HAP-1 (cell line): ENCODE measurements around the gene WNT2B.

ENCODE experiments used
- DNase-seq, 2 experiments: peaks; one replicate each; pipeline ENCODE4 v3.0.0-alpha.2; 2016 to 2020; ENCODE audit warnings: low spot score in 2 of 2
- H3K27me3 ChIP-seq: fragments of 250-450 bp; sonication (Bioruptor Pico); 2 replicates; pipeline ENCODE4 v1.5.1; 2020; ENCODE audit warnings: low read depth, mild to moderate bottlenecking, moderate library complexity
- H3K36me3 ChIP-seq: fragments of 250-450 bp; sonication (Bioruptor Pico); replicated peaks from 2 replicates; pipeline ENCODE4 v1.5.1; 2020; ENCODE audit warnings: mild to moderate bottlenecking
- H3K4me1 ChIP-seq: fragments of 250-450 bp; sonication (Bioruptor Pico); 2 replicates; pipeline ENCODE4 v1.5.1; 2020; ENCODE audit warnings: mild to moderate bottlenecking
- H3K4me3 ChIP-seq: fragments of 250-450 bp; sonication (Bioruptor Pico); 2 replicates; pipeline ENCODE4 v1.5.1; 2020; ENCODE audit warnings: mild to moderate bottlenecking, moderate library complexity
- H3K9me3 ChIP-seq: fragments of 250-450 bp; sonication (Bioruptor Pico); 2 replicates; pipeline ENCODE4 v1.5.1; 2020; ENCODE audit warnings: mild to moderate bottlenecking, moderate library complexity
- in situ Hi-C: fragments of 300-500 bp; cut with MboI; formaldehyde crosslinking; loops from 3 replicates; pipeline ENCODE4 v1.14.3; 2020; ENCODE audit warnings: low sequenced_read_pairs, inconsistent platforms, mixed read lengths

Gene WNT2B

DNA sequence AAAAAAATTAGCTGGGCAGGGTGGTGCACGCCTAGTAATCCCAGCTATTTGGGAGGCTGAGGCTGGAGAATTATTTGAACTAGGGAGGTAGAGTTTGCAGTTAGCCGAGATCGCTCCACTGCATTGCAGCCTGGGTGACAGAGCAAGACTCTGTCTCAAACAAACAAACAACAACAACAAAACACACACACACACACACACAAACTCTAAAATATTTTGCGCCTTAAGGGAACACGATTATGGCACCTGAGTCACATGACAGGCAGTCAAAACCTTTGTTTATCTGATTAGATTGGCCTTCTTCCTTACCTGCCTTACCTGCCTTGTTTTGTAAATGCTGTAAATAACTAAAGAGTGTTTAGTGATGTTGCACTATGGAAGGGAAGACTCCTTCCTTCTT, 20.6 kb upstream of the WNT2B start:
- no peaks in the 10 kb centered on the region; the same call in 1 of the 2 replicates for H3K27me3 ChIP-seq
- H3K4me1 ChIP-seq, result peaks cover 9% of the 10 kb centered on the region
- in situ Hi-C loops, result no loop called here
- H3K4me3 ChIP-seq, result no peak overlapping the region
- no peak for DNase-seq
- H3K9me3 ChIP-seq, result no peaks in the 10 kb centered on the region
- H3K36me3 ChIP-seq, result no peaks in the 10 kb centered on the region

DNA sequence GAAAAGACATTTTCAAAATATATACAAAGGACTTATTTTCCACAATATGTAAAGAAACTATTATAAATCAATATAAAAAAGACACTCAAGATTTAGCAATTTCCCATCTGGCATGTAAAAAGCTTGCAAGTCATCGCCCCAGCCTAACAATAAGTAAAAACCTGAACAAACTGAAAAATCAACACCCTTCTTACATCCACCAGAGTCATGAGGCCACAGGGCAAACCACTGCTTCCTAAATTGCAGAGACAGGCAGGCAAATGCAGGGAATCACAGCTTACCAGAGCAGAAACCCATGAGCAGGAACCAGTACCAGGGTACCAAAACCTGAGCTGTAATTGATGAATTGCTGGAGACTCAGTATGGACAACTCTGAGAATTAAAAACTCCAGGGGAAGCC, 16.7 kb upstream of the WNT2B start:
- Histone ChIP-seq H3K4me3 (no peak overlapping the region), H3K36me3 (no peaks in the 10 kb centered on the region), H3K27me3 (no peaks in the 10 kb centered on the region; the same call in 1 of the 2 replicates), H3K9me3 (no peaks in the 10 kb centered on the region), H3K4me1 (peaks cover 3% of the 10 kb centered on the region)
- DNase-seq, result no peak
- in situ Hi-C loops, result no loop called here

DNA sequence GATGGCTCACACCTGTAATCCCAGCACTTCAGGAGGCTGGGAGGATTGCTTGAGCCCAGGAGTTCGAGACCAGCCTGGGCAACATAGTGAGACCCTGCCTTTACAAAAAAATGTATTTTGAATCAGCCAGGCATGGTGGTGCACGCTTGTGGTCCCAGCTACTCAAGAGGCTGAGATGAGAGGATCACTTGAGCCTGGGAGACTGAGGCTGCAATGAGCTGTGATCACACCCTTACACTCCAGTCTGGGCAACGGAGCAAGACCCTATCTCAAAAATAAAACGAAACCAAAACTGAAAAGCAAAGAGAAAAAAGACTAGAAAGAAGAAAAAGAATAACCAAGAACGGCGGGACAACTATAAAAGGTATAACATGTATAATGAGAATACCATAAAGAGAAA, 15.4 kb upstream of the WNT2B start:
- H3K27me3 ChIP-seq, result no peaks in the 10 kb centered on the region; the same call in 1 of the 2 replicates
- H3K4me1 ChIP-seq, result no peaks in the 10 kb centered on the region
- H3K36me3 ChIP-seq, result no peaks in the 10 kb centered on the region
- no peak for DNase-seq
- in situ Hi-C loops, result no loop called here
- no peaks in the 10 kb centered on the region for H3K9me3 ChIP-seq
- no peak overlapping the region for H3K4me3 ChIP-seq

GRCh38 chr1:112496290-112496689, 12.5 kb upstream of the WNT2B start:
- Histone ChIP-seq H3K9me3 (no peaks in the 10 kb centered on the region), H3K27me3 (no peaks in the 10 kb centered on the region; the same call in 1 of the 2 replicates), H3K36me3 (no peaks in the 10 kb centered on the region), H3K4me1 (0 out of 2 replicates have a peak, but pooled peaks cover under 1% of the 10 kb centered on the region), H3K4me3 (no peak overlapping the region)
- no peak for DNase-seq
- in situ Hi-C loops, result no loop called here

GRCh38 chr1:112501810-112502641, 6.7 kb upstream of the WNT2B start:
- no peaks in the 10 kb centered on the region for H3K27me3 ChIP-seq
- H3K9me3 ChIP-seq, result no peaks in the 10 kb centered on the region
- peaks cover 15% of the 10 kb centered on the region for H3K4me1 ChIP-seq
- no peaks in the 10 kb centered on the region for H3K36me3 ChIP-seq
- H3K4me3 ChIP-seq, result peak overlapping the region; percentile 29
- in situ Hi-C loops, result no loop called here
- peak; percentile 6 to 78 for DNase-seq

- Histone ChIP-seq H3K9me3 (no peaks in the 10 kb centered on the region), H3K4me1 (peaks cover 15% of the 10 kb centered on the region), H3K36me3 (no peaks in the 10 kb centered on the region), H3K27me3 (no peaks in the 10 kb centered on the region), H3K4me3 (no peak overlapping the region)
- in situ Hi-C loops, result no loop called here
- DNase-seq, result peak in 1 of 2 experiments; percentile 25
Observed at GRCh38 chr1:112502826-112503225, 5.9 kb upstream of the WNT2B start.

GRCh38 chr1:112504001-112504660, 4.6 kb upstream of the WNT2B start:
- Histone ChIP-seq H3K4me3 (no peak overlapping the region), H3K9me3 (no peaks in the 10 kb centered on the region), H3K36me3 (no peaks in the 10 kb centered on the region), H3K27me3 (no peaks in the 10 kb centered on the region), H3K4me1 (peaks cover 15% of the 10 kb centered on the region)
- DNase-seq, result no peak
- in situ Hi-C loops, result no loop called here

- peaks cover 15% of the 10 kb centered on the region for H3K4me1 ChIP-seq
- DNase-seq, result no peak
- no peaks in the 10 kb centered on the region for H3K9me3 ChIP-seq
- in situ Hi-C loops, result no loop called here
- no peaks in the 10 kb centered on the region for H3K27me3 ChIP-seq
- H3K4me3 ChIP-seq, result no peak overlapping the region
- H3K36me3 ChIP-seq, result no peaks in the 10 kb centered on the region
Observed at GRCh38 chr1:112504661-112505399, 3.9 kb upstream of the WNT2B start.

DNA sequence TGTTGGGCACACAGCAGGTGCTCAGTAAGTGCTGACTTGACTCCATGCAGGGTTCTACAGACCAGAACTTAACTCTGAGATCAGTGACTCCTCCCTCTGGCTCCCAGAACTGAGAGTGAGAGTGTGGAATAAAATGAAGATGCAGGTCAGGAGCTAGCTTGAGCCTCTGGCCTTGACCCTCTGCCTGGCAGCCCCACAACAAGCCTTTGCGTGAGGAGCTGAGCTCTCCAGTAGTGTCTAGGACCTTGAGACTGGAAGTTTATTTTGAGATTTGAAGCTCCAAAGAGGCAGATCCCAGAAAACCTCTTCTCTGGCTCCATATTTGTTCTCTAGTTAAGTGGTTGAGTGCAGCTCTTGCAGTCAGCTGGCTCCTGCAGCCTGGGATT, 3.4 kb upstream of the WNT2B start:
- H3K27me3 ChIP-seq, result no peaks in the 10 kb centered on the region
- in situ Hi-C loops, result no loop called here
- DNase-seq, result no peak

GRCh38 chr1:112505878-112506277, 2.9 kb upstream of the WNT2B start:
- Histone ChIP-seq H3K4me3 (no peak overlapping the region), H3K27me3 (no peaks in the 10 kb centered on the region), H3K36me3 (no peaks in the 10 kb centered on the region), H3K9me3 (no peaks in the 10 kb centered on the region), H3K4me1 (peaks cover 15% of the 10 kb centered on the region)
- in situ Hi-C loops, result no loop called here
- DNase-seq, result no peak

More for the DNA sequence above, 3.4 kb upstream of the WNT2B start:
- H3K9me3 ChIP-seq, result no peaks in the 10 kb centered on the region
- no peak overlapping the region for H3K4me3 ChIP-seq
- H3K4me1 ChIP-seq, result peaks cover 15% of the 10 kb centered on the region
- no peaks in the 10 kb centered on the region for H3K36me3 ChIP-seq

DNA sequence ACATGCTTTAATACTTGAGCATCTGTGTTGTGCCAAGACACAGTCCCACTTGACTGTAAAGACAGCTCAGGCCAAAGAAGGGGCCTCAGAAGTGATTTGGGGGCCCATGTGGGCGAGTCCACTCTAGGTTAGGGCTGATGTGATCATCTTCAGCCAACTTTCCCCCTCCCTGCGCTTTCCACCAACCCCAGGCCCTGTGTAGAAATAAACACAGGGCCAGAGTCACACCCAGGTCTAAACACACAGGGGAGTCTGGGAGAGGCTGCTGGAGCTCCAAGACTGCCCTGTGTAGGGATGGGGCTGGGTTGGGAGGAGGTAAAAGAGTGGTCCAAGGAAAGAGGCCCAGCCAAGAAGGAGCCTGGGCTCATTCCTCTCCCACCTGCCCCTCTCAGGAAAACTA, 2.5 kb upstream of the WNT2B start:
- Histone ChIP-seq H3K27me3 (no peaks in the 10 kb centered on the region), H3K4me3 (no peak overlapping the region), H3K36me3 (no peaks in the 10 kb centered on the region), H3K9me3 (no peaks in the 10 kb centered on the region), H3K4me1 (peaks cover 14% of the 10 kb centered on the region)
- DNase-seq, result no peak
- in situ Hi-C loops, result no loop called here

- no peaks in the 10 kb centered on the region for H3K9me3 ChIP-seq
- no peaks in the 10 kb centered on the region for H3K36me3 ChIP-seq
- peaks cover 10% of the 10 kb centered on the region for H3K4me1 ChIP-seq
- no peak for DNase-seq
- H3K4me3 ChIP-seq, result no peak overlapping the region
- H3K27me3 ChIP-seq, result no peaks in the 10 kb centered on the region
- in situ Hi-C loops, result no loop called here
Observed at GRCh38 chr1:112506731-112507130, 2.0 kb upstream of the WNT2B start.

- in situ Hi-C loops, result no loop called here
- no peaks in the 10 kb centered on the region for H3K36me3 ChIP-seq
- H3K4me3 ChIP-seq, result no peak overlapping the region
- H3K4me1 ChIP-seq, result peaks cover 4% of the 10 kb centered on the region; the same call in 1 of the 2 replicates
- no peak for DNase-seq
- H3K27me3 ChIP-seq, result no peaks in the 10 kb centered on the region
- H3K9me3 ChIP-seq, result no peaks in the 10 kb centered on the region
Observed at GRCh38 chr1:112507336-112507735, 1.4 kb upstream of the WNT2B start.

GRCh38 chr1:112507921-112508277, 866 bp upstream of the WNT2B start:
- in situ Hi-C loops, result no loop called here
- no peaks in the 10 kb centered on the region for H3K9me3 ChIP-seq
- H3K27me3 ChIP-seq, result no peaks in the 10 kb centered on the region
- H3K4me1 ChIP-seq, result no peaks in the 10 kb centered on the region
- H3K36me3 ChIP-seq, result no peaks in the 10 kb centered on the region
- H3K4me3 ChIP-seq, result peak overlapping the region; percentile 42
- peak; percentile 46 to 78 for DNase-seq
